Middle frontal gyrus (tissue), 1 donor: ENCODE results near the gene CUEDC1.
"Not testable (repeated sequence)": the region's sequence is repeated elsewhere in the genome, so short reads cannot be mapped to it uniquely, and the experiment has no call there.

Experiments used
- DNase-seq: peaks from one replicate; pipeline ENCODE4 v3.0.0-alpha.2; 2015; ENCODE audit warnings: low spot score; ENCODE audit errors: extremely low spot score

Gene CUEDC1

DNA sequence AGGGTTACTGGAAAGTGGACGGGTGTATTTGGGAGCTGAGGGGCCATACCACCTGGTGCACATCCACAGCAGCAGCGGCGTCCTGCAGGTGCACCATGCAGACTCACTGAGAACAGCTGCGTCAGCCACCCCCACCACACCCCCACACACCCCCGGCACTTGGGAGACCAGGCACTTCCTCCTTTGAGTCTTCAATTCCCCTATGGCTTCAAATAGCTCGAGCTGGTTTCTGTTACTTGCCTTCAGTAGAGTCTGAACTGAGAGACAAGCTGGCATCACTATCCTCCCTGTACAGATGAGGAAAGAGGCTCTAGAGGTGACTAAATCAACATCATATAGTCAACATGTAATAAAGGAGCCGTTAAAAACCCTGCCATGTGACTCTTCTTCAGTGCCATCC, 15.4 kb downstream of the CUEDC1 start:
- no peak for DNase-seq

DNA sequence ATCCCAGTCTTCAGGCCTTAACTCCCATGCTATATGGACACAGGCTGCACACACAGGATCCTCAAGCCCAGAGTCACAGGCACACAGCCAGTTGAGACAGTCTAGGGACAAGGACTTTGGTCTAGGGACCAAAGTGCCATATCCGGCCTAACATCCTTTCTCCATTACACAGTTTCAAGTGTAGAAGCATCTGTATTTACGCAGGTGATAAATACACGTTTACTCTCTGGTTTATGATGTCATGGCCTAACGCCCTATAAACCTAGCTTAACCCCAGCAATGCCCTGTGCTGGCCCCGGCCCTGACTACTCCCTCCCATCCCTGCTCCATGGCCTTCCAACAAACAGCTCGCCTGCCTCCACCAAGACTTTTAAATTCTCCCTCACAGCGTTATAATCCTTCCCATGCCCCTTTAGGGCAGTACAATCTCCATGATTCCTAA, 17.1 kb downstream of the CUEDC1 start:
- DNase-seq, result no peak

DNA sequence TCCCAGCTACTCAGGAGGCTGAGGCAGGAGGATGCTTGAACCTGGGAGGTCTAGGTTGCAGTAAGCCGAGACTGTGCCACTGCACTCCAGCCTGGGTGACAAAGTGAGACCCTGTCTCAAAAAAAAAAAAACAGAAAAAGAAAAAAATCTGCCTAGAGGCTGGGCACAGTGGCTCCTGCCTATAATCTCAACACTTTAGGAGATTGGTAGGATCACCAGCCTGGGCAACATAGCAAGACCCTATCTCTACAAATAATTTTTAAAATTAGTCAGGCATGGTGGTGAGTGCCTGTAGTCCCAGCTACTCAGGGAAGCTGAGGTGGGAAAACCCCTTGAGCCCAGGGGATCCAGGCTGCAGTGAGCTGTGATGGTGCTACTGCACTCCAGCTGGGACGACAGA, 17.7 kb downstream of the CUEDC1 start:
- DNase-seq, result no peak

DNA sequence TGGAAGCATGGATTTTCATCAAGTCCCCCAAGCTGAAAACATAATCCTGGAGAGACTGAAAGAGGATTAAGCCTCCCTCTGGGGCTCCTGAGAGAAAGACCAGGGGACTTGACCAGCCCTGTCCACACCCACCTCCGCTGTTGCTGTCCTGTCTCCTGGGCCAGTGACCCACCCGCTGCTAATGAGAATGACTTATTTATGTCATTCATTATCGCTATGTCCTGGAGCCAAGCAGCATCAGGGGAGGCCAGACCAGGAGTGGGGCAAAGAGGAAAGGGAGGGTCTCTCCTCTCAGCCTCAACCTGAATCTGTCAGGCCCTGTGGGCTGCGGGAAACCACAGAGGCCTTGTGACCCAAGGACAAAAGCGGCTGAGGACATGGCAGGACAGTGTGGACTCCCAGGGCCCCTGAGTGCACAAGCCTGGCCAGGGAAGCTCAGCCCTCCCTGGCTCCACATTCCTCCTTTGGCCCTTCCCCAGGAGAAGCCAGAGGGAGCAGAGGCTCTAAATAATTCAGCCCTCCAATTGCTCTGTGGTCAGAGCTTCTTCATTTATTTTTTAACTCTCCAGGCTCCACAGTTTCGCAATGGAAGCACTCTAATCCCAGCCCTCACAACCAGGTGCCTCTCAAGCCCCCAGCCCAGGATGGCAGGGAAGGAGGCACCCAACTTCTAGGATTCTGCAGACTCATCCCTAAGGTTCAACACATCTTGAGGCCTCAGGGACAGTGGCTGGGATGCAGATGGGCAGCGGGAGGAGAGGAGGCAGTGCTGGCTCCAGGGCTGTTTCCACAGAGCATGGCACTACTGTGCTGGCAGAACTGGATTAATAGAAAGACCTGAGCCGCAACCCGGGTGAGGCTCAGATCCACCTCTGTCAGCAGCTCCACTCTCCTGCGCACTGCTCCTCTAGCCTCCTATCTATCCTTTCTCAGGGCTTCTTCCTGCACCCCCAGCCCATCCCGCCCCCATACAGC, 19.1 kb downstream of the CUEDC1 start:
- DNase-seq, result peak; percentile 28

DNA sequence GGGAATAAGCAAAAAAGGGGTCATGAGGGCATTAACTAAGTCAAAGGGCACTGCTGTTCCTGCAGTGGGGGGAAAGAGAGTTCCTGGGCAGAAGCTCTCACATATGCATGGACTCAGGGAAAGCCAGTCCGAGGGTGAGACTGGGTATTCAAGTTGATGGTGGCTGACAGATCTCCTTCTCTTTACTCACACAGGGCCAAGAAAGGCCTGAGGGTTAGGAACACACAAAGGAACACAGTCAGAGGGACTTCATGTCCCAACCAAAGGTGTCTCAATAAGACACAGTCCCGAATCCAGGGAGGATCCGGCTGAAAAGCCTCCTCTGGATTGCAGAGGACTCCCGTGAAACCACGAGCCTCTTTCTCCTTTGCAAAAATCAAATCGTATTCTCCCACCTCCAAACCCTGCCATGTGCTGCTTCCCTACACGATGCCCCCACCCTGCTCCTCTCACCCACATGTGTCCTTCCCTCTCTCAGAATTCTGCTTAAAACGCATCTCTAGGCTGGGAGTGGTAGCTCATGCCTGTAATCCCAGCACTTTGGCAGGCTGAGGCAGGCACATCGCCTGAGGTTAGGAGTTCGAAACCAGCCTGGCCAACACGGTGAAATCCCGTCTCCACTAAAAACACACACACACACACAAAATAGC, 23.6 kb downstream of the CUEDC1 start:
- DNase-seq, result no peak

DNA sequence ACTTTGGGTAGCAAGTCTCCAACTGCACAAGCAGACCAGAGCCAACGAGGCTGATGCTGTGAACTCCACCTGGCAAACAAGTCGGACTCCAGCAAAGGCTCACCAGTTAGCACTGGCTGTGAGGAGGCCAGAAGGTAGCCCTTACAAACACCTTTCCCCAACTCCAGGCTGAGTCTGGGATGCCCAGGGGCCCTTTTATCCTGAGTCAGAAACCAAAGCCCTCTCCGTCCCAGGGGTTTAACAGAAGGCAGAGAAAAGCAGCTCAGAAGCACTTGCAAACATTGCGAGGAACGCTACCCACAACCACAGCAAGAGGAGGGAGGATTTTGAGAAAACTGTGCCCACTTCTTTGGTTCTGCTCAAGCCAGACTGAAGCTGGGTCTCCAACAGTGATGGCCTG, 25.0 kb downstream of the CUEDC1 start:
- no peak for DNase-seq

DNA sequence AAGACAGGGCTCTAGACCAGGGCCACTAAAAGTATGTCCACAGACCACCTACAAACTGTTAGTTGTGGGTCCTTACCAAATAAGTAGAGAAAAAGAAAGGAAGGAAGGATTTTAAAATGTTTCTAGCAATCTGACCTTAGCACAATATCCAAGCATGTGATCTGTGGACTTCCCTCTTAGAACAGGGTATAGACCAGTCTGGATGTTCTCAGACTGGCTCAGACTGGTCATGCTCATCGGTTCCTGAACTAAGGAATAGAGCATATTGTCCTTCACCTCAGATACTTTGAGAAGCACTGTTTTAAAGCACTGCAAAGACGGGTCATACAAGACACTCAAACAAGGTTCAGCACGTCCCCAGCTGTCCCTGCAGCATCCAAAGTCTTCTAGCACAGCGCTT, 25.8 kb downstream of the CUEDC1 start:
- no peak for DNase-seq

DNA sequence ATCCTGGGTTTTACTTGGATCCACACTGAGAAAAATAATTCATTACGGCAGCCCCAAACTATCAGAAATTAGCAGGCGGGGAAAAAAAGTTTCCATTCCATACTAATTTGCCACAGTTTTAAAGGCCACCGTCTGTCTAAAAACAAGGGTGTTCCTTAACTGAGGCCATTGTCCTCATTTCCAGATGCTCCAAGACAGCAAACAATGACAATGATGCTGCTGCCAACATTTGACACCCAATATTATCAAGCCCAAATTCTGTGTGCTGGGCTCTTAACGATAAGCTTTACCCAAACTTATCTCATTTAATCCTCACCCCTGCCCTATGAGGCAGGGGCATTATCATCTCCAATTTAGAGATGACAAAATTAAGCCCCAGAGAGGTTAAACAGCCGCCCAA, 26.3 kb downstream of the CUEDC1 start:
- no peak for DNase-seq

DNA sequence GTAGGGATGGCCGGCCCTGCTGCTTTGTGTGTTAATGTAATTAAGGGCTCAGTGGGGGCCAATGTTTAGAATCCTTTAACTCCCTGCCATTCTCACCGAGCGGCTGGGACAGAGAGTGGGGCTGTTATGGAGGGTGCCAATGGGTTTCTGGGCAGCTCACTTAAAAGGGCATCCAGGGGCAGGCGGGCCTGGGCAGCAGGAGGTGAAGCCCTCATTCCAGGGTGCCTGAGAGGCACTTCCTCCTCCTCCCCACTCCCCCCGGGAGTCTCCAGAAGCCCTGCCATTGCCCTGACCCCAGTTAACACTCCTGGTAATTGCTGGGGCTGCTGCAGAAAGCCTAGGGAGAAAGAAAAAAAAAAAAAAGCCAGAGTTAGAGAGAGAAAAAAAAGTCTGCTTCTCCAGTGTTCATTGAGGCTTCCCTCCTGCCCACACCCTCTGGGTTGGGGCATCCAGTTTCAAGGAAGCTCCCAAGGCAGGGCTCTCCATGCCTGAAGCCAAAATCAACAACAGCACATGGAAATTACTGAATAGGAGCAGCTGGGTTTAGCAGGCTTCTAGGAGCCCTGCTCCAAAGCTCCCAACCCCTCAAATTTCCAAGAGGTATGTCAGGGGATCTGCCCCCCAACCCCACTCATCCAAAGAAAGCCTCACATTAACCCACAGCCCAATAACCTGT, 28.0 kb downstream of the CUEDC1 start:
- DNase-seq, result peak; percentile 14

DNA sequence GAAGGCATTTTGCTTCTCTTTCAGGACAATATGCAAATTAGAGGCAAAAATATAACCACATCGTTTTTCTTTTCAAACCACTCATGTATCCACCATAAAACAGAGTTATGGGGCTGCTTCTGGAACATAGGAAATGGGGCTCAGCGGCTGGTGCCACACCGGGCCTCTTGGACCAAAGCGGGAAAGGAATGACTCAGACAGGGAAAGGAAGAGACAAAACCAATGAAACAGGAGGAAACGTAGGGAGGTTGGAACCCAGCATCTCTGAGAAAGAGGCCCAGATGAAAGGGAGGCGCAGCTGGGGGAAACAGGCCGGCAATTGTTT, 28.5 kb downstream of the CUEDC1 start:
- DNase-seq, result no peak

DNA sequence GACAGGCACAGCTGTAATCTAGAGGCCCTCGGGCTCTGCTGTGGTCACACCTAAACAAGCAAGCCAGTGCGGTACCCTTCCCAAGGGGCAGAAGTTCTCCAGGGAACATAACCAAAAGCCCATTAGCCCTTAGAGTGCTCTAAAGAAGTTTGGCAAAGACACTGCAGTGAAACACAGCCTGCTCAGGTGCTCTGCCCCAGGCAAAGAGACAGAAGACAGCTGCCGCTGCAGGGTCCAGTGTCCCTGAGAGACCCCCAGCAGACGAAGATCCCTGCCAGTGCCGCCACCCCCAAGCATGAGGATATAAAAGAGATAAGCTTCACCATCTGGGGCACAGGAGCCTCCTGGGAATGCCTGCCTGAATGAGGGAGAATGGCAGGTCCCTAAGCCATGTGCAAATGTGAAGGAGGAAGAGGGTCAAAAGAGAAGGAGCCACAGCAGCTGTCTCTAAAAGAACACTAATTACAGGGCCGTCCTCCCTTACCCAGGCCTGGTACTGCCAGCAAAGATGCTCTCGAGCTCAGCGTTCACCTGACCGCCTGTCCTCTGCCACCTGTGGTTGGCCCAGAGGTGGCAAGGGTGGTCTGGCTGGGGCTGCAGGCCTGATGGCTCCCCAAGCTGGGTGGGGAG, 29.7 kb downstream of the CUEDC1 start:
- no peak for DNase-seq

DNA sequence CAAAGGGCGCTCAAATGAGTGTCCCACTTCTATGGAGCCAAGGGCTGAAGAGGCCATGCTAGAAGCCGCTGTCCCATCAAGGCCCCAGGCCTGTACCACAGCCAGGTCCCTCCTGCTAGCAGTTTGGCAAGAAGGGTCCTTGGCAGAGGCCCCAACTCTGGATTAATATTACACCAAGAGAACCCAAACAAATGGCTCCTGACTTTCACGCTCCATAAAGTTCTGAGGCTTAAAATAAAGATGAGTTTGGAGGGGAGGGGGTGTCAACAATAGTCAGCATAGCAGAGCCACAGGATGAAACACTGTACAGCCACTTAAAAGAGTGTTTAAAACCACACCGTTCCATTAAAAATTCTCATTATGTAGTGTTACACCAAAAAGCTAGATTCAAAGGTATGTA, 30.5 kb downstream of the CUEDC1 start:
- DNase-seq, result no peak

DNA sequence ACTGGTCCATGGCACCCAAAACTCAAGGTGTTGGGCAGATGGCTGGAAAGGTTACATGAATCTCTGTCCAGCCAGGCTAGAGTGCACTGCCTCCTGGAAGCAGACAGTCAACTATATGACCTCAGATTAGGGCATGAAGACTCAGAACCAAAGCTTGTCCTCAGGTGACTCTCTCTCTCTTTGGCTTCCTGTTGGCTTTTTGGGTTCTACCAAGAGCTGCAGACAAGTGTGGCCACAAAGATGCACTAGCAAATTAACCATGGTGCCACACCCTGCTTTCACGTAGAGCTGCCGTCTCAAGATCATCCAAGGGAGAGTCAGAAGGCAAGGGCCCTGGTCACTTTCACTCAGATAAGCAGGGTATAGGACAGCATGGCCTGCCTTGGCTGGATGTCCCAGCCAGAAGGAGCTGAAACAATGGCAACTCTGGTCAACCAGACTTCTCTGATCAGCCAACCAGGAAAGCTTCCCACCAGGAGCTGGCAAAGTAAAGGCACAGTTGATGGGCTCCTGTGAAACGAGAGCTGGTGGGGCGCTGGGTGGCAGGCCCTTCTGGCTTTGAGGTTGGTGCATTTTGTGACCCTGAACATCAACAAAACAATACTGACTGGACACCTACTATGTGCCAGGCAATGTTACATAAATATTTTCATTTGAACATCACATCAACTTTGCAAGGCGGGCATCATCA, 31.9 kb downstream of the CUEDC1 start:
- DNase-seq, result no peak

DNA sequence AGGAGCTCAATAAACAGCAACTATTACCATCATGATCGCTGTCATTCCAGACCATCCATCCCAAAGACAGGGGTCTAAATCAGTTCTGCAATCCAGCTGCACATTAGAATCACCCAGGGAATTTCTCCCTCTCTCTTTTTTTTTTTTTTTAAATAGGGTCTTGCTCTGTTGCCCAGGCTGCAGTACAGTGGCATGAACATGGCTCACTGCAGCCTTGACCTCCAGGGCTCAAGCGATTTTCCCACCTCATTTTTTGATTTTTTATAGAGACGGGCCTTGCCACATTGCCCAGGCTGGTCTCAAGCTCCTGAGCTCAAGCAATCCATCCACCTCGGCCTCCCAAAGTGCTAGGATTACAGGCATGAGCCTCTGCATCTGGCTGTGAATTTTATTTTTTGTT, 32.5 kb downstream of the CUEDC1 start:
- DNase-seq, result not testable (repeated sequence)

DNA sequence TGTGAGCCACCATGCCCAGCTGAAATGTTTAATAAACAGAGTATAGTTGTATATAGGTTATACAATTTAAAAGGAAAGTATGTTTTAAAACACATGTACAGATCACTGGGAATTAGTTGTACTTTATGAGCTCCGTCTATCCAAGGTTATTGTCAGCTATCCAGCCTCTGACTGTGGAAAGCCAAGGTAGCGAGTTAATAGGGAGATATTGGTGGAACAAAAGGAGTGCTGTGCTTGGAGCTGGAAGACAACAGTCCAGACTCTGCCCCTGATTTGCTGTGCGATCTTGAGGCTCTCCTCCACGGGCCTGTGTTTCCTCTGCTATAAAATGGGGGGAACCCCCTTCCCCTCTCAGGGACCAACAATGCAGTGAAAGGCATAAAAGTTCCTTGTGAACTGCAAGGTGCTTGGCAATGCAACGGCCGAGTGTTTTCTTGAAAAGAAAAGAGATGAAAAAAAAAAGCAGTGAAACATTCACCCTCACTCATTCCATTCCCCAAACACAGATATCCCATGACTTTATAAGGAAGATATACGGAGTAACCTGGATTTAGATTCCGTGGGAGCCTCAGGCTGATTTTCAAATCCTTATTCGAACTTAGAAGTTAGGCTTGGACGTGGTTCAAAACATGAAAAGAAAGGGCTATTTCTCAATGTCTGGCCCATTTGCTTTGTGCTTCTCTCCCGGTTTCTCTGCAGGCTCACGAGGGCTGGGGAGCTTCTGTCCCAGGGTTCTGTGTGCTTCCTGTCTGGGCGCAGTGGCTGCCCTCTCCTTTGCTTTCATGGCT, 34.1 kb downstream of the CUEDC1 start:
- DNase-seq, result no peak

DNA sequence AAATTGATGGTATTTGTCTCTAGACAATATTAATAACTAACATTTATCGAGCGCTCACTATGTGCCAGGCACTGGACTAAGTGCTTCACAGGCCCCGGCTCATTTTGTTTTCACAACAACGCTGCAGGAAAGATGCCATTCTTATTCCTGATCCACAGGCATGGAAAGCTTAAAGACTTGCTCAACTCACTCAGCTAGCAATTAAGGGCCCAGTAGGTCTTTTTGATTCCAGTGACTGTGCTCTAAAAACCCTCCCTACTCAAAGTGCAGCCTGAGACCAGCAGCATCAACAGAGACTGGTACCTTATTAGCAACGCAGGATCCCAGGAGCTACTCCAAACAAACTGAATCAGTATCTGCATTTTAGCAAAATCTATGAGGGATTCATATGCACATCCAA, 35.3 kb downstream of the CUEDC1 start:
- DNase-seq, result no peak

DNA sequence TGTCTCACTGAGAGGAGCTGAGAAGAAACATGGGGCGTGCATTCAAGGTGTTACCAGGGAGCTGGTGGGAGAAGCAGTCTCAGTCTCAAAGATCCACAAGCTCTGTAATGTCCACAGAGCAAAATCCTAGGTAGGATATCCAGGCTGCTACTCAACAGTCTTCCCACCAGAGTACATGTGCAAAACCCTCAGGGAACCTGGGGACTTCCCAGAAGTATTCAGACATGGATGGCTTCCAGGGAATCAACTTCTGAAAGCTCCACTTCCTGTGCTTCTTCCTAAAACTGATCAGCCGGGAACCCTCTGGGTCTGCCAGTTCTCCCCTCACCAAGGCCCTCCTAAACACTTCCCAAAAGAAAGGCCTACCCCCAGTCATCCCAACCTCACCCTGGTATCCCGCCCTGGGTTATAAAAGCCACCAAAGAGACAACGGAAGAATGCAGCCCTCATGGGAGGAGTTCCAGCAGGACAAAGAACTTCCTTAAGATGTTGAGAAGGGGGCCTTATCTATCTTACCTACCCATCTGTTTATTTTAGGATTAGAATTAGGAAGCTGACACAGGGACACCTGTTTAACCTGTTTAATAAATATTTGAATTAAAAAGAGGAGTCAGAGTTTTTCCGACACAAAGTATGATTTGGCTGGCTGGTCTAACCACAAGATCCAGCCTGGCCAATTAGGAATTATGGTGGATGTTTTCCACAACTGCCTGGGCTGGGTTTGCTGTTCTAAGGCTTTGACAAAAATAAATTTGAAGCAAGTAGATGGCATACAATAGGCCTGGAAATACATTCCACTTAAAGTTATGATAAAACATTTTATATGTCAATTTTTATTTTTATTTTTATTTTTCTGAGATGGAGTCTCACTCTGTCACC, 37.0 kb downstream of the CUEDC1 start:
- no peak for DNase-seq

DNA sequence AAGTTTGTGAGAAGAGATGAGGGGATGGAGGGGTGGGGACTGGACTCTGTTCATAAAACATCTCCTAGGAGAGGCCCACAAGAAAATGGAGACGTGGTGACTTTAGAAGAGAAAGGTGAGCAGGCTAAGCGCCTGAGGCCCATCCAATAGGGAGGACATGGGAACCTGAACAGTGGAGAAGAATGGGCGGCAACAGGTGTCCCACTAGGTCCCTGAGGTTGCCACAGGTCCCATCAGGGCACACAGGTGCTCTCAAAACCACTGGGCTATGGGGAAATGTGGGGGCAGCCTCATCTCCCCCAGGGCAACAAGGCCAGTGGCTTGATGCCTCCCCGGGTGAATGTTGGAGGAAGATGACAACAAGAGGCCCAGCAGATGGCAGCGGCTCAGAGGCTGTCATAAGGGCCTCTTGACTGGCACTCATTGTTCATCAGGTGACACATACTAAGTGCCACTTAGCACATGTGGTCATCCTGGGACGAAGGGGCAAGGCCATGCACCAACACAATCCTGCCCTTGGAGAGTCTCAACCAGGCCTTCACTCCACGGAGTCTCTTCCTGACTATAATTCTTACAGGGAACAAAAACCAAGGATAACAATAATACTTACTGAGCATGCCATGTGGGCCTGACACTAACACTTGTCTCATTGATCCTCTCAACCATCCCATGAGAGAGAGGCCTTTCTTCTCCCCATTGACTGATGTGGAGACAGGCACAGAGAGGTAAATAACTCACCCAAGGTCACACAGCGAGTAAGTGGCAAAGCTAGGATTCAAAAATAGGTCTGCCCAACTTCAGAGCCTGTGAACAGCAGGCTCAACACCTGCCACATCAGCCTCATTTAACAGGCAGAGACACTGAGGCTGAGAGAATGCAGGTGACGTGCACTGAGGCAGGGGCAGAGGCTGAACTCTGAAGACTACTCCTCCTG, 38.0 kb downstream of the CUEDC1 start:
- no peak for DNase-seq
